GM19328 (cell line): ENCODE results near the gene FAM156A.
"Not testable (repeated sequence)": the region's sequence is repeated elsewhere in the genome, so short reads cannot be mapped to it uniquely, and the experiment has no call there.

ENCODE experiments used
- ATAC-seq: cut with Tn5 transposase; IDR thresholded peaks from one replicate; pipeline ENCODE4 v1.9.1; 2021; ENCODE audit warnings: mild to moderate bottlenecking, moderate library complexity; ENCODE audit not compliant: unreplicated experiment

The FAM156A gene

DNA sequence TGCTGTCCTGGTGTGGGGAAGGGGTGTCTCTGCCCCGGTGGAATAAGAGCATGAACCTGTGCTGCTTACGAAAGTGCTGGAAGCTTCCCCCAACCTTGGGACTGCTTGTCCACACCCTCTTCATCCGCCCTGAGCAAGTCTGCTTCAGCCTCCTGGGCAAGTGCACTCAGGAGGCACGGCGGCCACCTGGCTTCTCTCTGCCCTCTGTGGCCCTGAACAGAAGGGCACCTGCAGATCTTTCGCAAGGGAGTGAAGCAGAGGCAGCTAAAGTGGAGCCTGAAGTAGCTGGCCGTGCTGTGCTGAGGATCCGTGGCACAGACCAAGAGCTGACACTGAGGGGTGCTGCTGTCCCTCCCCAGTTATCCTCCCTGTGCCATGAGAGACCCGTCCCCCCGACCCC lies 9.6 kb upstream of the FAM156A start:
- not testable (repeated sequence) for ATAC-seq

DNA sequence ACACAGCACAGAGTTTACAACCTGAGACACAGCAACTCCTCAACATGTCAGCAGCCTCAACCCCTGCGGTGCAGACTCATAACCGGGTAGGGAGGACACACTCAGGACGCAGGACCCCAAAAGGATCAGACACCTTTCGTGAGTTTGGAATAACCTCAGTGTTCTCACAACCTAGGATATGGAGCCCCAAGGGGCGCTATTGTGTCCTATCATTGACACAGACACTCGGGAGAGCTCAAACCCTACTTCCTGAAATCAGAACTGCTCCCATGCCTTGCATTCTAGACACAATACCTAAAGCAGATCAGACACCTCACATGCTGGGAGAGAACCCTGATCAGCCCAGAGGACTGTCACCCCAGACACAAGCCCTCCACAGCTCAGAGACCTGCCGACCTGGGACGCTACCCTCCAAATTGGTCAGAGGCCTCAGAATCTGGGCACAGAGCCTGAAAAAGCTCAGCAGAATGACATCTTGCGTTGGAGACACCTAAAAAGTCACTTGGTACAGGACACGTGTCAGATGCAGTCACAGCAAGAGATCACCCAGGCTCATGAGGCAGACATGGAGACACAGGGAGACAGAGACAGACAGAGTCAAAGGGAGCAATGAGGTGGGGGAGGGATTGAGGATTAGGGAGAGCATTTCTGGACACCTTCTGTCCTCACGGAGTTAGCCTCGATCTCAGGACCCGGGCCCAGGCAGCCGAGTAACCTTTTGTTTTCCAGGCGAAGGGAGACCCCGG lies 8.8 kb upstream of the FAM156A start:
- ATAC-seq: not testable (repeated sequence)

DNA sequence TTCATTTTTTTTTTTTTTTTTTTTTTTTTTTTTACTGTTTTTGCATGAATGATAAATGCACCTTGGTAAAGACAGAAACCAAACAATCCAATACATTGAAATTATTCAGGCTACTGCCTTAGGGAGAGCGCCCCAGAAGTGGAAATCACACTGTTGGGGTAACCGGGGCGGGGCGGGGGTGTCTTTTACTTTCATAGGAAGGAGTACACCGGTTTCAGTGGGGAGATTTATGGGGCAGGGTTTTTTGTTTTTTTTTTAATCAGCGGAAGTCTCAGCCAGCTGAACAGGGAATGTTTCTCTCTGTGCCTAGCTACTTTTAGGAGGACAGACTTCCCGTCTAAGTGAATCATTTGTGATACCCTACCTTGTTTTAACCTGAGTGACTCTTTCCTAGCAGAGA lies 643 bp upstream of the FAM156A start:
- ATAC-seq: peak; percentile 27

DNA sequence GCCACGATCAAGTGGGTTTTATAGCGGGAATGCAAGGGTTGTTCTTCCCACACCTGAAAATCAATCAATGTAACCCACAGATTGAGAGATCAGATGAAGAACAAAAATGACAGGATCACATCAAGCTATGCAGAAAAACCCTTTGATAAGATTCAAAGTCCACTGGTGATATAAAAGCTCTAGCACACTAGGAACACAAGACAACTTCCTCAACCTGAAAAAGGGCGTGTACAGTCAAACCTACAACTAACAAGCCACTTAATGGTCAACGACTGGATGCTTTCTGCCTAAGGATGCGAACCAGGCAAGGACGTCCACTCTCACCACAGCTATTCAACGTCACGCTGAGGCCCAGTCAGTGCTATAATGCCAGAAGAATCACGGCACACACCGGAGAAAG lies 8.4 kb downstream of the FAM156A start:
- not testable (repeated sequence) for ATAC-seq

DNA sequence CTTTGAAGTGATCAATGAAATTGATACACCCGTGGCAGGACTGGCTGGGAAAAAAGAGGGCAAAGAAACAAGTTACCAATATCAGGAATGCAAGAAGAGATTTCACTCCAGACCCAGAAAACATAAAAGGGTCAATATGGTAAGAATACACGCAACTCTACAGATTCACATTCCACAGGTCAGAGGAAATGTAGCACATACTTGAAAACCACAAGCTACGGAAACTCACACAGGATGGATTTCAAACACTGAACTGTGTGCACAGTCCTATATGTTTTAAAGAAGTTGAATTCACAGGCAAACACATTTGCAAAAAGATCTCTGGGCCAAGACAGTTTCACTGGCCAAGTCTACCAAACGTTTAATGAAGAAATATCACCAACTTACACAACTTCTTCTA lies 9.0 kb downstream of the FAM156A start:
- not testable (repeated sequence) for ATAC-seq

DNA sequence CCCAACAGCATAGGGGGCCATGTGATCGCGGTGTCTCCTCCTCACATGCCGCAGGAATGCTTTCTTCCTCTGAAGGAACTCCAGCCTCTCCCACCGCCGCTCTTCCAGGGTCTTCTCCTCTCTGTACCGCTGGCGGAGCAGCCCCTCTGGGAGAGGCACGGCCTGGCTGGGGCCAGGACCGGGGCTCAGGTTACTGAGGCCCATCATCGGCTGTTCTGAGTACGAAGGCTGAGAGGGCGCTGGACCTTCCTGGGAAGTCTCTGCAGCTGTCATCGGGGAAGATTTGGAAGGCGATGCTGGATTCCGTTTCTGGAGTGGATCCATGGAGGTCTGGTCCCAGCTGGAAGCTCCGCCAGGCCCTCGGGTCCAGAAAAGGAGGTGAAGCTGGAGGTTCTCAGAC lies 10.1 kb downstream of the FAM156A start:
- ATAC-seq: not testable (repeated sequence)

DNA sequence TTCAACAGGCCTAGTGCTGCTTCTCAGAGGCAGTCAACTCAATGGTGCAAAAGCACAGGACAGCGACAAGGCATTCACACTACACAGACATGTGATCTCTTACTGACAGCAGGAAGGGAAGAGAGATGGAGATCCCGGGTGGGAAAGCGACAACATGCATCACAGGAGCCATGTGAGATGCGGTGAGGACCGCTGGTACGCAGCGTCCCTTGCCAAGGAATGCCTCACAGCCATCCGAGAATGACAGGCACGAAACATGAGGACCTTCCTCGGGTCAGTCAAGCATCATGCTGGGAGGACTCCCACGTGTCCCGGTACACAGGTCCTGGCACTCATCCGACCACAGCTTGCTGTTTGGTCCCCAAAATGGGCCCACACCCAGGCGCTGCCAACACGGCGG lies 10.8 kb downstream of the FAM156A start:
- not testable (repeated sequence) for ATAC-seq

- not testable (repeated sequence) for ATAC-seq
Observed at GRCh38 chrX:52945838-52946494, 12.4 kb downstream of the FAM156A start.

- not testable (repeated sequence) for ATAC-seq
Observed at GRCh38 chrX:52941728-52942127, 16.6 kb downstream of the FAM156A start.

DNA sequence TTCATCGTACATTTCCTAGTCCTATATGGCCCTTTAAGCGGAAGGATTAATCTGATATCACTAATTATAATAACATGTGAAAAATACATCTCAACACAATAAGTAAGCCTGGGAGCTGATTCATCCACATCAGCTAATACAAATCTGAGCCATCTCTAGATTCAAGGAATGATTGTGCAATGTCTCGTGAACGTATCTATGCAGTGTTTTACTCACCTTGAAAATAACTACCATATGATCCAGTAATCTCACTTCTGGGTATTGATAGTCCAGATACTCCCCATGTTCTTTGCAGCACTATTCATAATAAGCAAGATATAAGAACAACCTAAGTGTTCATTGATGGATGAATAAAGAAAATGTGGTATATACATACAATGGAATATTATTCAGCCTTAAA lies 17.6 kb downstream of the FAM156A start:
- ATAC-seq: not testable (repeated sequence)

DNA sequence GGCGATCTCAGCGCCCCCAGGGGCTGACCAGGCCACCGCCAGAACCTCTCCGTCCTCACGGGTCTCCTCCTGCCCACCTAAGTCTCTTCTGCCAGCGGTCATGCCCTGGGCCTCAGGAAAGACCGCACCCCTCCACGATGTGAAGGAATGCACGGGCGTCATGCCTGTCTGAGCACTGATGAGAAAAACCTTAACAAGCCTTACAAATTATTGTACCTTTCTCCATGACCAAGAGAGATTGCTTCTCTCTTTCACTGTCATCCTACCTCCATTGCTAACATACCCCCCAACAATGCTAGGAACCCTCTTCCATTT lies 22.9 kb downstream of the FAM156A start:
- not testable (repeated sequence) for ATAC-seq

DNA sequence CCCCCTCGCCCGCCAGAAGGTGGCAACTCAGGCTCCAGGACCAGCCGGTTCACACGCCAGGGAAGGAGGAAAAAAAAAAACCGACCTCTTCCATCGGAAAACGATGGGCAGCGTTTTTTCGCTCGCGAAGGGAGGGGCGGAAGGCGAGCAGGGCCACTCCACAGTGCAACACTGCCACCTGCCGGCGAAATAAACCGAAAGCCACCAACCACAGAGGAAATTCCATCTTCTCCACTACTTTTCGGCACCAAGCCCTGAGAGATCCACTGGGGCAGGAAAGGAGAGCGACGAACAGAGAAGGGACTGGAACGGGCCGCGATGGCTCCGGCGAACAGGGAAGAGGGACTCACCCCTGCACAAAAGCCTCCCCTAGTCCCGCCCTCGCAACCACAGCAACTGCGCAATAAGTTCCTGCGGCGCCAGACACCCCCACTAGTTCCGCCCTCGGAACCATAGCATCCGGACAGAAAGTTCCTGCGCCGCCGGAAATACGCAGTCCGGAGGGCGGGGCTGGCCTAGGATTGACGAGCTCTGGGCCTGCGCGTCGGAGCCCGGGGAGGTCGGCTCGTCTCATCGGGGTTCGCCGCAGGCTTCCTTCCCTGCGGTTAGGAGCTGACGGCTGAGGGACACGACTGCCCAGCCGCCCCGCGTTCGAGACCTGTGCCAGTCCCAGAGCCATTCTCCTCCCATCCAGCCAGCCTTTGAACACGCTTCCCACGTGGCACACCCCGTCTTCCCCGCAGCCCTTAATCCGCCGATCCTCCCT lies 23.4 kb downstream of the FAM156A start:
- ATAC-seq: peak; percentile 94

- no peak for ATAC-seq
Observed at GRCh38 chrX:52933976-52934703, 24.2 kb downstream of the FAM156A start.

DNA sequence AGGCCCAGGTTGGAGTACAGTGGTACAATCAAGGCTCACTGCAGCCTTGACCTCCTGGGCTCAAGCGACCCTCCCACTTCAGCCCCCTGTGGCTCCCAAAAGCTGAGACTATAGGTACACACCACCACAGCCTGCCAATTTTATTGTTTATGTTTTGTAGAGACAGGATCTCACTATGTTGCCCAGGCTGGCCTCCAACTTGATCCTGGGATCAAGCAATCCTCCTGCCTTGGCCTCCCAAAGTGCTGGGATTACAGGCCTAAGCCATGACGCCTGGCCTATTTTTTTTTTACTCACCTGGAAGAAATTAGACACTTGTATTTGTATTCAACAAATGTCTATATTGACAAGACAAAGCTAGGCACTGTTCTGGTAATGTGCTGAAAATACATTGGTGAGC lies 25.1 kb downstream of the FAM156A start:
- no peak for ATAC-seq

GRCh38 chrX:52930214-52930613 lies 28.1 kb downstream of the FAM156A start:
- not testable (repeated sequence) for ATAC-seq

DNA sequence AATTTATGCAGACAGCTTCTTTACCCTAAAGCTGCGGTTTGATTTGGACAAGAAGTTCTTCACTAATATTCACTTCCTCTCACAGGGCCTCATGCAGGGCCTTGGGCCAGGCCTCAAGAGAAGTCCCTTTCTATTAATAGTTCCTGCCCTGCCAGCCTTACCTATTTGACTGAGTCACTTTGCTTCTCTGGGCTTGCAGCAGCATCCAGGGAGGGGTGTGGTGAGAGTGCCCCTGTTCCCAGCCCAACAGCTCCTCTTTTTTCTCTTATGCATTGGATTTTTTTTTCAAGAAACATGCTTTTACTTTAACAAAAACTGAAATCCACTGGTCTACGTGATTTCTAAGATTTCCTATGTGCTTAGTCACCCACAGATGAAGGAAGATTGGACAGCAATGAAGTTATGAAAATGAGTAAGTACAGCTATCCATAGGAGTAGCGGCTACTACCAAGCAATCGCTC lies 34.5 kb downstream of the FAM156A start:
- peak; percentile 28 for ATAC-seq

- not testable (repeated sequence) for ATAC-seq
Observed at GRCh38 chrX:52914704-52915103, 43.6 kb downstream of the FAM156A start.

GRCh38 chrX:52913681-52914080 lies 44.6 kb downstream of the FAM156A start:
- not testable (repeated sequence) for ATAC-seq

- not testable (repeated sequence) for ATAC-seq
Observed at GRCh38 chrX:52909313-52909969, 48.9 kb downstream of the FAM156A start.

DNA sequence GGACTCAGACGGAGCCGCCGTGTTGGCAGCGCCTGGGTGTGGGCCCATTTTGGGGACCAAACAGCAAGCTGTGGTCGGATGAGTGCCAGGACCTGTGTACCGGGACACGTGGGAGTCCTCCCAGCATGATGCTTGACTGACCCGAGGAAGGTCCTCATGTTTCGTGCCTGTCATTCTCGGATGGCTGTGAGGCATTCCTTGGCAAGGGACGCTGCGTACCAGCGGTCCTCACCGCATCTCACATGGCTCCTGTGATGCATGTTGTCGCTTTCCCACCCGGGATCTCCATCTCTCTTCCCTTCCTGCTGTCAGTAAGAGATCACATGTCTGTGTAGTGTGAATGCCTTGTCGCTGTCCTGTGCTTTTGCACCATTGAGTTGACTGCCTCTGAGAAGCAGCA lies 50.4 kb downstream of the FAM156A start:
- not testable (repeated sequence) for ATAC-seq
